ENCODE measurements around the gene STK16. TPM values are rescaled to one million over a fixed set of nuclear protein-coding genes. Genes with fewer than 3 reads are reported as not detected.

The STK16 gene
- total RNA-seq, 1 donor from 2014 or later = 19.9 TPM

GRCh38 chr2:219282943-219283581 is 37.8 kb downstream of the STK16 start:
- Mint-ChIP-seq H3K4me1 (peaks cover 29% of the 10 kb centered on the region), H3K9me3 (no peaks in the 10 kb centered on the region)
- peaks cover 16% of the 10 kb centered on the region for H3K4me1 ChIP-seq

GRCh38 chr2:219284501-219285372 is 39.5 kb downstream of the STK16 start:
- peaks cover 13% of the 10 kb centered on the region for H3K27me3 Mint-ChIP-seq (ENCODE audit: insufficient read depth, low read depth)
- no peak overlapping the region for H3K4me3 ChIP-seq
- no peak overlapping the region for H3K4me3 Mint-ChIP-seq
- no peaks in the 10 kb centered on the region for H3K9me3 ChIP-seq (ENCODE audit: low read depth)
- no peak for DNase-seq (ENCODE audit: low spot score)
- H3K27me3 ChIP-seq = no peaks in the 10 kb centered on the region
- H3K9ac ChIP-seq = no peak overlapping the region
- H3K27ac Mint-ChIP-seq = no peak overlapping the region
- peaks cover 8% of the 10 kb centered on the region for H3K4me1 ChIP-seq
- no peaks in the 10 kb centered on the region for H3K36me3 ChIP-seq
- no peaks in the 10 kb centered on the region for H4K20me1 ChIP-seq (ENCODE audit: low read depth)
- H3K4me1 Mint-ChIP-seq = peaks cover 17% of the 10 kb centered on the region
- H3K27ac ChIP-seq = no peak overlapping the region
- no peaks in the 10 kb centered on the region for H3F3A ChIP-seq (ENCODE audit: low read depth)
- no peaks in the 10 kb centered on the region for H3K79me2 ChIP-seq (ENCODE audit: low read depth)
- TF ChIP-seq CTCF (IDR thresholded peaks at IDR 0.05) (no peak), EZH2phosphoT487 (IDR thresholded peaks at IDR 0.05) (no peak), EZH2 (IDR thresholded peaks at IDR 0.05) (no peak)
- H3K36me3 Mint-ChIP-seq = peaks cover 7% of the 10 kb centered on the region
- no peak overlapping the region for H3K4me2 ChIP-seq
- H3K9me3 Mint-ChIP-seq = no peaks in the 10 kb centered on the region
- no peak overlapping the region for H2AFZ ChIP-seq (replicated peaks)

More at GRCh38 chr2:219282943-219283581, 37.8 kb downstream of the STK16 start:
- H3K27ac ChIP-seq = no peak overlapping the region
- no peak overlapping the region for H2AFZ ChIP-seq (replicated peaks)
- H4K20me1 ChIP-seq (ENCODE audit: low read depth) = no peaks in the 10 kb centered on the region
- no peaks in the 10 kb centered on the region for H3K9me3 ChIP-seq (ENCODE audit: low read depth)
- Mint-ChIP-seq H3K36me3 (peaks cover 7% of the 10 kb centered on the region), H3K4me3 (no peak overlapping the region), H3K27me3 (ENCODE audit: insufficient read depth, low read depth) (peaks cover 10% of the 10 kb centered on the region), H3K27ac (no peak overlapping the region)
- no peak for DNase-seq (ENCODE audit: low spot score)
- H3F3A ChIP-seq (ENCODE audit: low read depth) = peaks cover 9% of the 10 kb centered on the region
- H3K36me3 ChIP-seq = no peaks in the 10 kb centered on the region
- H3K4me3 ChIP-seq = no peak overlapping the region
- no peaks in the 10 kb centered on the region for H3K27me3 ChIP-seq
- H3K9ac ChIP-seq = no peak overlapping the region
- no peak for TF ChIP-seq EZH2phosphoT487 (IDR thresholded peaks at IDR 0.05)
- TF ChIP-seq CTCF (IDR thresholded peaks at IDR 0.05) = no peak
- TF ChIP-seq EZH2 (IDR thresholded peaks at IDR 0.05) = no peak
- no peak overlapping the region for H3K4me2 ChIP-seq
- H3K79me2 ChIP-seq (ENCODE audit: low read depth) = no peaks in the 10 kb centered on the region

GRCh38 chr2:219285373-219285735 is 40.1 kb downstream of the STK16 start:
- Histone ChIP-seq H3K27me3 (no peaks in the 10 kb centered on the region), H3K4me2 (no peak overlapping the region), H3K9me3 (ENCODE audit: low read depth) (no peaks in the 10 kb centered on the region), H3K4me1 (peaks cover 5% of the 10 kb centered on the region), H3F3A (ENCODE audit: low read depth) (no peaks in the 10 kb centered on the region), H3K4me3 (no peak overlapping the region), H4K20me1 (ENCODE audit: low read depth) (no peaks in the 10 kb centered on the region), H3K9ac (no peak overlapping the region), H3K36me3 (no peaks in the 10 kb centered on the region), H3K79me2 (ENCODE audit: low read depth) (no peaks in the 10 kb centered on the region), H3K27ac (no peak overlapping the region), H2AFZ (replicated peaks) (no peak overlapping the region)
- H3K27me3 Mint-ChIP-seq (ENCODE audit: insufficient read depth, low read depth) = peaks cover 9% of the 10 kb centered on the region
- no peaks in the 10 kb centered on the region for H3K9me3 Mint-ChIP-seq
- peaks cover 13% of the 10 kb centered on the region for H3K4me1 Mint-ChIP-seq
- H3K36me3 Mint-ChIP-seq = peaks cover 7% of the 10 kb centered on the region
- H3K27ac Mint-ChIP-seq = peak overlapping the region; percentile 48
- no peak overlapping the region for H3K4me3 Mint-ChIP-seq
- TF ChIP-seq EZH2phosphoT487 (IDR thresholded peaks at IDR 0.05) (no peak), CTCF (IDR thresholded peaks at IDR 0.05) (no peak), EZH2 (IDR thresholded peaks at IDR 0.05) (no peak)
- DNase-seq (ENCODE audit: low spot score) = no peak
